ENCODE data around the gene MTHFD1. TPM values are rescaled to one million over a fixed set of nuclear protein-coding genes. Genes with fewer than 3 reads are reported as not detected.

The MTHFD1 gene
- total and polyA plus RNA-seq, 11 donors = 39.0 to 72.1 (median 57.2) TPM

DNA sequence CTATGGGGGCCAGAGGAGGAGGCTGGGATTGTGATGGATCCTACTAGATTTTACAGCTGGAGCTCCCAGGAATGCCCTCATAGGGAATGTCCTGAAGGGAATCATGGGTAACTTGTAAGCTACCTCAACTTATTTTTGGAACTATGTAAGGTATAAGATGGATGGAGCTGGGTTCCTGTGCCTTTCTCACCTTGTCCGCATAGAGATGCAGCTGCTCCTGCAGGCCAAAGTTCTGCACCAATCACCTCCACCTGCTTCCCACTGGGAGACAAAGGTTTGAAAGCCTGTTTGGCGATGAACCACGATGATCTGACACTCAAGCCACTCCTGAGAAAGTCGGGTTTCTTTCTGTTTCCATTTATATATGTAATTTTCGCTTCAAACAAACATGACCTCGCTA is 76.5 kb downstream of the MTHFD1 start:
- Histone ChIP-seq H3K9me3 (no peaks in the 10 kb centered on the region), H3K27me3 (peaks cover 0 to 4% (median 0%) of the 10 kb centered on the region in 9 donors), H3K4me3 (peak overlapping the region in 11 of 12 donors; percentile 64 to 94 (median 73)), H3K36me3 (peaks cover 0 to 11% (median 0%) of the 10 kb centered on the region in 9 donors), H3K27ac (peak overlapping the region in 1 of 12 donors; percentile 43), H3K4me1 (peaks cover 0 to 18% (median 6%) of the 10 kb centered on the region in 12 donors)
- intact Hi-C loops (cut with DNase I) = no loop called here
- TF ChIP-seq, protein P1, sequence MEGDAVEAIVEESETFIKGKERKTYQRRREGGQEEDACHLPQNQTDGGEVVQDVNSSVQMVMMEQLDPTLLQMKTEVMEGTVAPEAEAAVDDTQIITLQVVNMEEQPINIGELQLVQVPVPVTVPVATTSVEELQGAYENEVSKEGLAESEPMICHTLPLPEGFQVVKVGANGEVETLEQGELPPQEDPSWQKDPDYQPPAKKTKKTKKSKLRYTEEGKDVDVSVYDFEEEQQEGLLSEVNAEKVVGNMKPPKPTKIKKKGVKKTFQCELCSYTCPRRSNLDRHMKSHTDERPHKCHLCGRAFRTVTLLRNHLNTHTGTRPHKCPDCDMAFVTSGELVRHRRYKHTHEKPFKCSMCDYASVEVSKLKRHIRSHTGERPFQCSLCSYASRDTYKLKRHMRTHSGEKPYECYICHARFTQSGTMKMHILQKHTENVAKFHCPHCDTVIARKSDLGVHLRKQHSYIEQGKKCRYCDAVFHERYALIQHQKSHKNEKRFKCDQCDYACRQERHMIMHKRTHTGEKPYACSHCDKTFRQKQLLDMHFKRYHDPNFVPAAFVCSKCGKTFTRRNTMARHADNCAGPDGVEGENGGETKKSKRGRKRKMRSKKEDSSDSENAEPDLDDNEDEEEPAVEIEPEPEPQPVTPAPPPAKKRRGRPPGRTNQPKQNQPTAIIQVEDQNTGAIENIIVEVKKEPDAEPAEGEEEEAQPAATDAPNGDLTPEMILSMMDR (IDR thresholded peaks at IDR 0.05) = no peak
- TF ChIP-seq POLR2A (IDR thresholded peaks at IDR 0.05) = no peak
- no peak for ATAC-seq
- 26 to 36% (median 28%) methylated on average over 6 of the region's 6 CpGs for WGBS, 4 donors
- no peak for DNase-seq

GRCh38 chr14:64465191-64465822 is 77.2 kb downstream of the MTHFD1 start, which contains the start of gene AKAP5:
Gene AKAP5 (plus strand): TSS chr14:64465499. CDS start chr14:64468395, 2,896 bp downstream.
- intact Hi-C loops (cut with DNase I) = no loop called here
- DNase-seq (peak; percentile 43 to 74 (median 49)), ATAC-seq (peak; percentile 53 to 94 (median 91))
- TF ChIP-seq, protein P1 (IDR thresholded peaks at IDR 0.05) = no peak
- no peak for TF ChIP-seq POLR2A (IDR thresholded peaks at IDR 0.05)
- Histone ChIP-seq H3K9me3 (no peaks in the 10 kb centered on the region), H3K27me3 (peaks cover 0 to 4% (median 0%) of the 10 kb centered on the region in 9 donors), H3K36me3 (peaks cover 0 to 9% (median 0%) of the 10 kb centered on the region in 9 donors), H3K4me1 (peaks cover 0 to 18% (median 6%) of the 10 kb centered on the region in 12 donors), H3K4me3 (peak within 1 kb of the TSS; percentile 64 to 94 (median 73)), H3K27ac (peak within 1 kb of the TSS in 10 of 12 donors; percentile 0 to 72 (median 24))
- WGBS, 4 donors = 0 to 2% (median 1%) methylated on average over 11 to 74 of the region's 74 CpGs

GRCh38 chr14:64465831-64466554 is 77.8 kb downstream of the MTHFD1 start:
- DNase-seq = peak in 2 of 5 donors; percentile 20 to 22
- Histone ChIP-seq H3K4me3 (peak overlapping the region; percentile 64 to 94 (median 73)), H3K27me3 (peaks cover 0 to 4% (median 0%) of the 10 kb centered on the region in 9 donors), H3K36me3 (peaks cover 0 to 9% (median 0%) of the 10 kb centered on the region in 9 donors), H3K4me1 (peaks cover 0 to 18% (median 6%) of the 10 kb centered on the region in 12 donors), H3K9me3 (no peaks in the 10 kb centered on the region), H3K27ac (peak overlapping the region in 10 of 12 donors; percentile 0 to 72 (median 24))
- WGBS, 4 donors = 10 to 14% (median 12%) methylated on average over 15 of the region's 15 CpGs
- no peak for TF ChIP-seq POLR2A (IDR thresholded peaks at IDR 0.05)
- TF ChIP-seq, protein P1 (IDR thresholded peaks at IDR 0.05) = peak in 3 of 12 donors; percentile 10 to 33 (median 15)
- intact Hi-C loops (cut with DNase I) = no loop called here
- peak; percentile 25 to 53 (median 42) for ATAC-seq

GRCh38 chr14:64467101-64467500 is 78.9 kb downstream of the MTHFD1 start:
- Histone ChIP-seq H3K36me3 (peaks cover 0 to 8% (median 0%) of the 10 kb centered on the region in 9 donors), H3K27ac (no peak overlapping the region), H3K9me3 (no peaks in the 10 kb centered on the region), H3K4me1 (peaks cover 0 to 18% (median 6%) of the 10 kb centered on the region in 12 donors), H3K27me3 (peaks cover 0 to 4% (median 0%) of the 10 kb centered on the region in 9 donors), H3K4me3 (no peak overlapping the region)
- intact Hi-C loops (cut with DNase I) = no loop called here
- TF ChIP-seq, protein P1 (IDR thresholded peaks at IDR 0.05) = no peak
- no peak for TF ChIP-seq POLR2A (IDR thresholded peaks at IDR 0.05)
- no peak for DNase-seq
- 86 to 90% (median 88%) methylated on average over 3 of the region's 3 CpGs for WGBS, 4 donors
- no peak for ATAC-seq

Data from heart left ventricle (tissue), 16 donors.